ENCODE results near the gene C1QTNF7.

DNA sequence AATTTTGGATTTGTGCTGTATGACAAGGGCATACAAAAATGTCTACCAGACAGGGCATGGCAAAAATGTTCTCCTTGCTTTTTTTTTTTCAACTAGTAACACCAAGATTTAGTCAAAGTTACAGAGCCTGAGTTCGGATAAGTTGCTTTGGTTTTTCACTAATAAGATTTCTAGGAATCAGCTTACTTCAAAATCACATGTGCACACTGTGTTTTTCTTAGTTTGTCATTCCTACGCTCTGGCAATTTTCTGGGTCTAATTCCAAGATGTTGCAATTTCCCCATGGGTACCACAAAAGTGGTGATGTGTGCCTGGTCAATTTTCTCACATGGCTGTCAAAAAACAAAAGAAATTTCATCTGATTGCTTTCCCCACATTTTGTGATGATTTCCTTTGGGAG lies 6.3 kb downstream of the C1QTNF7 start:
- TF ChIP-seq, protein P1, sequence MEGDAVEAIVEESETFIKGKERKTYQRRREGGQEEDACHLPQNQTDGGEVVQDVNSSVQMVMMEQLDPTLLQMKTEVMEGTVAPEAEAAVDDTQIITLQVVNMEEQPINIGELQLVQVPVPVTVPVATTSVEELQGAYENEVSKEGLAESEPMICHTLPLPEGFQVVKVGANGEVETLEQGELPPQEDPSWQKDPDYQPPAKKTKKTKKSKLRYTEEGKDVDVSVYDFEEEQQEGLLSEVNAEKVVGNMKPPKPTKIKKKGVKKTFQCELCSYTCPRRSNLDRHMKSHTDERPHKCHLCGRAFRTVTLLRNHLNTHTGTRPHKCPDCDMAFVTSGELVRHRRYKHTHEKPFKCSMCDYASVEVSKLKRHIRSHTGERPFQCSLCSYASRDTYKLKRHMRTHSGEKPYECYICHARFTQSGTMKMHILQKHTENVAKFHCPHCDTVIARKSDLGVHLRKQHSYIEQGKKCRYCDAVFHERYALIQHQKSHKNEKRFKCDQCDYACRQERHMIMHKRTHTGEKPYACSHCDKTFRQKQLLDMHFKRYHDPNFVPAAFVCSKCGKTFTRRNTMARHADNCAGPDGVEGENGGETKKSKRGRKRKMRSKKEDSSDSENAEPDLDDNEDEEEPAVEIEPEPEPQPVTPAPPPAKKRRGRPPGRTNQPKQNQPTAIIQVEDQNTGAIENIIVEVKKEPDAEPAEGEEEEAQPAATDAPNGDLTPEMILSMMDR (IDR thresholded peaks at IDR 0.05), result no peak
- TF ChIP-seq EP300 (IDR thresholded peaks at IDR 0.05), result no peak

All from upper lobe of left lung (tissue), 4 donors.